WTC11 (cell line): ENCODE results near the gene STARD8. TPM values are rescaled to one million over a fixed set of nuclear protein-coding genes. Genes with fewer than 3 reads are reported as not detected.

Source experiments
- ATAC-seq: fragments of 200-7000 bp; cut with Tn5 transposase; 2 replicates; pipeline ENCODE4 v1.10.0; 2021; ENCODE audit warnings: mild to moderate bottlenecking, moderate library complexity
- CTCF ChIA-PET: fragments of 300-600 bp; sonication (Branson Sonifier 250); formaldehyde crosslinking; loops from one replicate; lab custom pipeline; 2021; ENCODE audit warnings: antibody characterized with exemption; lab: Charles Lee
- POLR2A ChIA-PET: fragments of 350-600 bp; sonication (Branson Sonifier 250); formaldehyde crosslinking; loops from one replicate; lab custom pipeline; 2021; ENCODE audit warnings: antibody characterized with exemption; lab: Charles Lee
- DNase-seq: peaks from one replicate; pipeline ENCODE4 v3.0.0; 2021; ENCODE audit warnings: low spot score
- H3K27ac Mint-ChIP-seq: 2 replicates; pipeline ENCODE4 v1.8.0; 2021; ENCODE audit warnings: mixed read lengths
- H3K27me3 Mint-ChIP-seq: 2 replicates; pipeline ENCODE4 v1.8.0; 2021; ENCODE audit warnings: low read depth, mild to moderate bottlenecking, moderate library complexity, mixed read lengths
- H3K36me3 Mint-ChIP-seq: 2 replicates; pipeline ENCODE4 v1.8.0; 2021; ENCODE audit warnings: mixed read lengths
- H3K4me1 Mint-ChIP-seq: 2 replicates; pipeline ENCODE4 v1.8.0; 2022; ENCODE audit warnings: mixed read lengths
- H3K4me3 Mint-ChIP-seq: 2 replicates; pipeline ENCODE4 v1.8.0; 2021; ENCODE audit warnings: mild to moderate bottlenecking, moderate library complexity, mixed read lengths
- H3K9me3 Mint-ChIP-seq: 2 replicates; pipeline ENCODE4 v1.8.0; 2021; ENCODE audit warnings: mixed read lengths
- AFF4 ChIP-seq: sonication (generic); formaldehyde crosslinking; IDR thresholded peaks from 2 replicates; pipeline ENCODE4 v1.8.1; 2023; ENCODE audit warnings: mild to moderate bottlenecking, missing genetic modification reagents, borderline replicate concordance
- AR ChIP-seq: fragments of 250-450 bp; sonication (Bioruptor Pico); IDR thresholded peaks from 2 replicates; pipeline ENCODE4 v1.9.0; 2021; ENCODE audit warnings: mild to moderate bottlenecking
- ATF3 ChIP-seq: sonication (generic); formaldehyde crosslinking; conservative IDR thresholded peaks from 2 replicates; pipeline ENCODE4 v1.8.1; 2022; ENCODE audit warnings: mild to moderate bottlenecking, missing genetic modification reagents
- CREM ChIP-seq: sonication (generic); formaldehyde crosslinking; IDR thresholded peaks from 2 replicates; pipeline ENCODE4 v1.8.1; 2022; ENCODE audit warnings: mild to moderate bottlenecking, missing genetic modification reagents, moderate library complexity
- E2F5 ChIP-seq: sonication (generic); formaldehyde crosslinking; IDR thresholded peaks from 2 replicates; pipeline ENCODE4 v1.8.1; 2022; ENCODE audit warnings: mild to moderate bottlenecking, moderate library complexity, missing genetic modification reagents
- HMGA2 ChIP-seq: fragments of 250-450 bp; sonication (Bioruptor Pico); IDR thresholded peaks from 2 replicates; pipeline ENCODE4 v1.4.0; 2021; ENCODE audit warnings: mild to moderate bottlenecking, moderate library complexity
- IRF1 ChIP-seq: sonication (generic); formaldehyde crosslinking; IDR thresholded peaks from 2 replicates; pipeline ENCODE4 v1.8.0; 2023; ENCODE audit warnings: missing genetic modification reagents
- KAT7 ChIP-seq: sonication (generic); formaldehyde crosslinking; IDR thresholded peaks from 2 replicates; pipeline ENCODE4 v1.8.1; 2023; ENCODE audit warnings: missing genetic modification reagents, mild to moderate bottlenecking, borderline replicate concordance
- MAX ChIP-seq: sonication (generic); formaldehyde crosslinking; IDR thresholded peaks from 2 replicates; pipeline ENCODE4 v1.8.0; 2022; ENCODE audit warnings: mild to moderate bottlenecking, missing genetic modification reagents
- MLX ChIP-seq: sonication (generic); formaldehyde crosslinking; IDR thresholded peaks from 2 replicates; pipeline ENCODE4 v1.8.1; 2023; ENCODE audit warnings: mild to moderate bottlenecking, missing genetic modification reagents, moderate library complexity
- SMAD4 ChIP-seq: sonication (generic); formaldehyde crosslinking; IDR thresholded peaks from 2 replicates; pipeline ENCODE4 v1.8.0; 2022; ENCODE audit warnings: mild to moderate bottlenecking, missing genetic modification reagents
- SP1 ChIP-seq: sonication (generic); formaldehyde crosslinking; conservative IDR thresholded peaks from 2 replicates; pipeline ENCODE4 v1.8.1; 2022; ENCODE audit warnings: missing genetic modification reagents
- ZBTB21 ChIP-seq: sonication (generic); formaldehyde crosslinking; IDR thresholded peaks from 2 replicates; pipeline ENCODE4 v1.8.1; 2023; ENCODE audit warnings: mild to moderate bottlenecking, missing genetic modification reagents, borderline replicate concordance
- ZNF281 ChIP-seq: sonication (generic); formaldehyde crosslinking; IDR thresholded peaks from 2 replicates; pipeline ENCODE4 v1.8.0; 2023; ENCODE audit warnings: mild to moderate bottlenecking, missing genetic modification reagents
- ZNF317 ChIP-seq: sonication (generic); formaldehyde crosslinking; IDR thresholded peaks from 2 replicates; pipeline ENCODE4 v1.8.1; 2023; ENCODE audit warnings: low read depth, mild to moderate bottlenecking, moderate library complexity, missing genetic modification reagents, borderline replicate concordance
- ZNF396 ChIP-seq: fragments of 250-450 bp; sonication (Bioruptor Pico); IDR thresholded peaks from 2 replicates; pipeline ENCODE4 v1.8.0; 2021; ENCODE audit warnings: mild to moderate bottlenecking, moderate library complexity, borderline replicate concordance
- ZNF423 ChIP-seq: fragments of 250-450 bp; sonication (Bioruptor Pico); IDR thresholded peaks from 2 replicates; pipeline ENCODE4 v2.1.2; 2022; ENCODE audit warnings: mild to moderate bottlenecking, moderate library complexity
- ZNF671 ChIP-seq: fragments of 250-450 bp; sonication (Bioruptor Pico); IDR thresholded peaks from 2 replicates; pipeline ENCODE4 v1.8.0; 2021; ENCODE audit warnings: mild to moderate bottlenecking
- total RNA-seq: library from RNA; stranded (reverse); gene quantifications from 3 replicates; pipeline ENCODE4 v1.2.3, GENCODE V29; 2021

STARD8 gene
- total RNA-seq, 1 experiment from 2014 or later: 8.5 TPM

- TF ChIP-seq AFF4 (CRISPR knock-in tag) (no peak), ATF3 (no peak), CREM (no peak)
- TF ChIP-seq, all 79 proteins: peak for 0
Measured at GRCh38 chrX:68681443-68681941, 34.0 kb downstream of the STARD8 start (continued).

GRCh38 chrX:68682790-68683189 lies 35.3 kb downstream of the STARD8 start:
- no peak overlapping the region for H3K4me3 Mint-ChIP-seq
- H3K9me3 Mint-ChIP-seq: no peaks in the 10 kb centered on the region
- peaks cover 8% of the 10 kb centered on the region; the same call in 1 of the 2 replicates for H3K27me3 Mint-ChIP-seq
- CTCF ChIA-PET: no interaction called here
- no peak for ATAC-seq
- no peak for DNase-seq
- H3K36me3 Mint-ChIP-seq: no peaks in the 10 kb centered on the region
- H3K4me1 Mint-ChIP-seq: peaks cover 61% of the 10 kb centered on the region
- TF ChIP-seq ZNF671 (CRISPR knock-in tag): no peak
- TF ChIP-seq ZNF396 (CRISPR knock-in tag): no peak
- TF ChIP-seq ZNF423: no peak
- TF ChIP-seq MAX: no peak
- TF ChIP-seq MLX (CRISPR knock-in tag): no peak
- TF ChIP-seq E2F5 (CRISPR knock-in tag): no peak
- TF ChIP-seq KAT7: no peak
- no peak for TF ChIP-seq AR (CRISPR knock-in tag)
- TF ChIP-seq HMGA2: no peak
- TF ChIP-seq SMAD4: no peak
- no peak for TF ChIP-seq ZNF281 (CRISPR knock-in tag)
- no peak for TF ChIP-seq IRF1 (CRISPR knock-in tag)
- no peak for TF ChIP-seq SP1 (CRISPR knock-in tag)
- no peak for TF ChIP-seq ZNF317 (CRISPR knock-in tag)
- no peak for TF ChIP-seq ZBTB21 (CRISPR knock-in tag)
- H3K27ac Mint-ChIP-seq: no peak overlapping the region
- POLR2A ChIA-PET: no interaction called here
